ENCODE measurements around the gene CCDC85C. TPM values are rescaled to one million over a fixed set of nuclear protein-coding genes. Genes with fewer than 3 reads are reported as not detected.

The CCDC85C gene
- total and polyA plus RNA-seq, 2 of the 8 experiments (the other 6 are each of a cell fraction or from before 2014, with no cell fraction given) = 16.8 to 35.8 TPM

- no peak overlapping the region for H2AFZ ChIP-seq (ENCODE audit: low read length)
- H3K79me1 ChIP-seq (ENCODE audit: low read depth, low read length) = peaks cover 42% of the 10 kb centered on the region
- peak overlapping the region in 1 of 4 experiments; percentile 10; a peak in 3 of 8 replicates for H3K4me3 ChIP-seq (ENCODE audit: extremely low read depth in 1 of 4, insufficient read depth in 2 of 4, low read depth in 3 of 4, low read length in 4 of 4)
- H3K4me1 ChIP-seq (replicated peaks in 1 of 4; ENCODE audit: control insufficient read depth in 3 of 4, insufficient read depth in 4 of 4, low read length in 3 of 4) = peaks cover 22 to 78% (median 65%) of the 10 kb centered on the region in 4 experiments
- CTCF ChIA-PET (ENCODE audit: partially characterized antibody) = interaction anchor here (0.6 to 6.2 kb wide), 22 partner anchors 9 to 816 kb away, joined by 3 to 35 read pairs (median 5); no protein-coding TSS in a partner anchor
- no peak overlapping the region for H3K56ac ChIP-seq (replicated peaks; ENCODE audit: insufficient read length, low read depth, low read length)
- H2BK120ac ChIP-seq (replicated peaks; ENCODE audit: low read depth, low read length) = no peak overlapping the region
- H3K23ac ChIP-seq (ENCODE audit: insufficient read length) = no peak overlapping the region
- H3K18ac ChIP-seq (ENCODE audit: extremely low read depth, low read length) = peak overlapping the region; percentile 62
- peak overlapping the region; percentile 6; the same call in 1 of the 2 replicates for H3K27ac ChIP-seq (ENCODE audit: low read depth, low read length)
- peak overlapping the region; percentile 57; the same call in 1 of the 2 replicates for H2BK5ac ChIP-seq (ENCODE audit: low read depth, low read length)
- 37% methylated on average over 11 of the region's 11 CpGs; no CpG with 5 or more reads in 1 of the 2 experiments for WGBS, 2 experiments (ENCODE audit: extremely low coverage in 1 of 2, insufficient coverage in 1 of 2, insufficient read length in 1 of 2, insufficient replicate concordance in 2 of 2, low coverage in 1 of 2, low lambda C conversion rate in 2 of 2, missing lambda C conversion rate in 1 of 2)
- H2AK5ac ChIP-seq (ENCODE audit: low read depth, low read length) = peak overlapping the region; percentile 96
- H3K9ac ChIP-seq (replicated peaks in 1 of 4; ENCODE audit: extremely low read depth in 1 of 4, low read depth in 3 of 4, low read length in 3 of 4) = peak overlapping the region in 1 of 4 experiments; percentile 16; a peak in 3 of 7 replicates
- no peaks in the 10 kb centered on the region for H3K23me2 ChIP-seq (ENCODE audit: low read depth, low read length)
- no peaks in the 10 kb centered on the region for H3K36me3 ChIP-seq (ENCODE audit: control insufficient read depth in 2 of 4, insufficient read depth in 4 of 4, low read length in 3 of 4)
- peak overlapping the region; percentile 86 for H4K91ac ChIP-seq (replicated peaks; ENCODE audit: insufficient read length, low read length)
- H2BK20ac ChIP-seq (ENCODE audit: low read length) = no peak overlapping the region
- no peak overlapping the region for H3K4ac ChIP-seq (replicated peaks; ENCODE audit: insufficient read length, low read depth, low read length)
- H4K20me1 ChIP-seq (replicated peaks in 1 of 2; ENCODE audit: control insufficient read depth in 1 of 2, insufficient read depth in 2 of 2, low read length in 2 of 2) = peaks cover 15 to 38% of the 10 kb centered on the region in 2 experiments
- POLR2A ChIA-PET (ENCODE audit: partially characterized antibody) = interaction anchor here (0.9 to 1.7 kb wide), 5 partner anchors 11 to 58 kb away, joined by 3 to 5 read pairs (median 3); no protein-coding TSS in a partner anchor
- H4K8ac ChIP-seq (ENCODE audit: extremely low read depth, insufficient read depth, low read length) = peak overlapping the region; percentile 42; the same call in 1 of the 2 replicates
- no peaks in the 10 kb centered on the region for H3K9me3 ChIP-seq (ENCODE audit: insufficient read depth in 2 of 2, low read depth in 1 of 2, low read length in 1 of 2)
- H3K79me2 ChIP-seq (ENCODE audit: control insufficient read depth in 1 of 2, insufficient read depth in 2 of 2, low read length in 2 of 2) = peaks cover 0 to 65% of the 10 kb centered on the region in 2 experiments; a peak in 3 of 4 replicates
- H2BK15ac ChIP-seq (ENCODE audit: low read length) = peak overlapping the region; percentile 22; the same call in 1 of the 2 replicates
- H2BK12ac ChIP-seq (ENCODE audit: low read depth, low read length) = peak overlapping the region; percentile 70; the same call in 1 of the 2 replicates
- H3K4me2 ChIP-seq (ENCODE audit: insufficient read depth in 1 of 2, low read depth in 2 of 2, low read length in 2 of 2) = peak overlapping the region; percentile 53
- peak in 1 of 2 experiments; percentile 44 for DNase-seq (ENCODE audit: low read depth in 1 of 2, low spot score in 2 of 2)
- H3K27me3 ChIP-seq (replicated peaks in 1 of 4; ENCODE audit: control insufficient read depth in 3 of 4, extremely low read depth in 1 of 4, insufficient read depth in 3 of 4, low read length in 3 of 4) = peaks cover 0 to 3% (median 0%) of the 10 kb centered on the region in 4 experiments; a peak in 2 of 7 replicates
- no peak overlapping the region for H4K5ac ChIP-seq (ENCODE audit: insufficient read length, low read depth, low read length)
- peak; percentile 28 for FAIRE-seq
- H3K14ac ChIP-seq (ENCODE audit: insufficient read length) = no peak overlapping the region
- TF ChIP-seq RXRA (IDR thresholded peaks at IDR 0.05; ENCODE audit: insufficient read depth, low read depth, low read length) = no peak
- TF ChIP-seq MAX (IDR thresholded peaks at IDR 0.05) = peak; percentile 70
- no peak for TF ChIP-seq CHD2 (IDR thresholded peaks at IDR 0.05; ENCODE audit: low read length)
- 0 out of 4 replicates have a peak, but pooled peaks of 1 of the 2 experiments have one; percentile 21 for TF ChIP-seq HDAC2 (IDR thresholded peaks at IDR 0.05; ENCODE audit: borderline replicate concordance in 1 of 2, low read depth in 2 of 2, low read length in 2 of 2)
- no peak for TF ChIP-seq SIX5 (IDR thresholded peaks at IDR 0.05; ENCODE audit: low read depth, low read length)
- peak; percentile 88 for TF ChIP-seq CTBP2 (IDR thresholded peaks at IDR 0.05; ENCODE audit: borderline replicate concordance, insufficient read depth, insufficient read length, low read length)
- TF ChIP-seq POLR2A (IDR thresholded peaks at IDR 0.05; ENCODE audit: control extremely low read depth in 1 of 2, low read depth in 2 of 2, low read length in 2 of 2) = no peak
- TF ChIP-seq ASH2L (IDR thresholded peaks at IDR 0.05; ENCODE audit: low read length) = peak; percentile 56
- peak in 1 of 2 experiments; percentile 66; a peak in 1 of 4 replicates for TF ChIP-seq SIN3A (conservative IDR thresholded peaks at IDR 0.05 in 1 of 2, IDR thresholded peaks at IDR 0.05 in 1 of 2; ENCODE audit: low read depth in 1 of 2, low read length in 2 of 2)
- TF ChIP-seq SRF (IDR thresholded peaks at IDR 0.05; ENCODE audit: low read depth, low read length) = no peak
Observed at GRCh38 chr14:99574099-99574880, 29.7 kb downstream of the CCDC85C start.

Measured in H1 (cell line).